Endothelial cell of umbilical vein (primary cell): ENCODE measurements around the gene DDIT4.

Experiments
- EZH2 ChIP-seq: IDR thresholded peaks from 2 replicates; pipeline ENCODE4 v1.6.1; 2012; ENCODE audit warnings: borderline replicate concordance, low read depth, mild to moderate bottlenecking, moderate library complexity, low read length, inconsistent platforms; ENCODE audit not compliant: severe bottlenecking
- JUN ChIP-seq: IDR thresholded peaks from 2 replicates; pipeline ENCODE4 v1.6.1; 2011; ENCODE audit warnings: borderline replicate concordance, low read depth; ENCODE audit not compliant: insufficient read length, insufficient read depth
- MYC ChIP-seq: IDR thresholded peaks from one replicate; pipeline ENCODE4 v1.6.1; 2011; ENCODE audit warnings: mild to moderate bottlenecking, low read depth, low read length
- POLR2A ChIP-seq: IDR thresholded peaks from 2 replicates; pipeline ENCODE4 v1.6.1; 2012; ENCODE audit warnings: low read depth, mild to moderate bottlenecking, control low read depth, low read length
- POLR2AphosphoS5 ChIP-seq: IDR thresholded peaks from 2 replicates; pipeline ENCODE4 v1.6.1; 2012; ENCODE audit warnings: low read depth, mild to moderate bottlenecking, control low read depth, low read length, moderate library complexity; ENCODE audit not compliant: insufficient read depth
- TF ChIP-seq, protein P1 (sequence below), 2 donors: IDR thresholded peaks; 1 replicate in 1 of 2; 2 replicates in 1 of 2; pipeline ENCODE4 v1.5.1; 2011; ENCODE audit warnings: low read length in 2 of 2, mild to moderate bottlenecking in 2 of 2, moderate library complexity in 2 of 2, control low read depth in 1 of 2, inconsistent platforms in 1 of 2, low read depth in 1 of 2; ENCODE audit not compliant: insufficient read depth in 1 of 2; ENCODE audit errors: extremely low read depth in 1 of 2
- TF ChIP-seq, protein P2 (sequence below): IDR thresholded peaks from 2 replicates; pipeline ENCODE4 v1.6.1; 2011; ENCODE audit not compliant: insufficient read depth, insufficient read length

DNA sequence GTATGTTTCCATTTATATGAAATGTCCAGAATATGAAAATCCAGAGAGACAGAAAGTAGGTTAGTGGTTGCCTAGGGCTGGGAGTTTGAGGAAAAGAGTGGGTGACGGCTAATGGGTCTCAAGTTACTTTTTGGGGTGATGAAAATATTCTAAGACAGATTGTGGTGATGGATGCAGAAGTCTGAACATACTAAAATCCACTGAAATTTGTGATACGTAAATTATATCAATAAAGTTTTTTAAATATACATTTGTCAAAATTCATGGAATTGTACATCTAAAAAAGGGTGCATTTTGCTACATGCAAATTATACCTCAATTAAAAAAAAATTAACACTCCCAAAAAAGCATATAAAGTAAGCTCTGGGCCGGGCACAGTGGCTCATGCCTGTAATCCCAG is 9.4 kb downstream of the DDIT4 start:
- no peak for TF ChIP-seq POLR2A
- TF ChIP-seq, protein P1, sequence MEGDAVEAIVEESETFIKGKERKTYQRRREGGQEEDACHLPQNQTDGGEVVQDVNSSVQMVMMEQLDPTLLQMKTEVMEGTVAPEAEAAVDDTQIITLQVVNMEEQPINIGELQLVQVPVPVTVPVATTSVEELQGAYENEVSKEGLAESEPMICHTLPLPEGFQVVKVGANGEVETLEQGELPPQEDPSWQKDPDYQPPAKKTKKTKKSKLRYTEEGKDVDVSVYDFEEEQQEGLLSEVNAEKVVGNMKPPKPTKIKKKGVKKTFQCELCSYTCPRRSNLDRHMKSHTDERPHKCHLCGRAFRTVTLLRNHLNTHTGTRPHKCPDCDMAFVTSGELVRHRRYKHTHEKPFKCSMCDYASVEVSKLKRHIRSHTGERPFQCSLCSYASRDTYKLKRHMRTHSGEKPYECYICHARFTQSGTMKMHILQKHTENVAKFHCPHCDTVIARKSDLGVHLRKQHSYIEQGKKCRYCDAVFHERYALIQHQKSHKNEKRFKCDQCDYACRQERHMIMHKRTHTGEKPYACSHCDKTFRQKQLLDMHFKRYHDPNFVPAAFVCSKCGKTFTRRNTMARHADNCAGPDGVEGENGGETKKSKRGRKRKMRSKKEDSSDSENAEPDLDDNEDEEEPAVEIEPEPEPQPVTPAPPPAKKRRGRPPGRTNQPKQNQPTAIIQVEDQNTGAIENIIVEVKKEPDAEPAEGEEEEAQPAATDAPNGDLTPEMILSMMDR (IDR thresholded peaks at IDR 0.05; ENCODE audit: extremely low read depth in 1 of 2, insufficient read depth in 1 of 2, low read depth in 1 of 2, low read length in 2 of 2) = no peak
- no peak for TF ChIP-seq POLR2AphosphoS5
- TF ChIP-seq EZH2 = no peak
- TF ChIP-seq, protein P2, sequence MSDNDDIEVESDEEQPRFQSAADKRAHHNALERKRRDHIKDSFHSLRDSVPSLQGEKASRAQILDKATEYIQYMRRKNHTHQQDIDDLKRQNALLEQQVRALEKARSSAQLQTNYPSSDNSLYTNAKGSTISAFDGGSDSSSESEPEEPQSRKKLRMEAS = no peak
- TF ChIP-seq MYC = no peak
- TF ChIP-seq JUN = no peak
